K562 treated with DMSO at 1 percent for 12 hours (cell line): ENCODE measurements around the gene RAP1GAP. TPM values are rescaled to one million over a fixed set of nuclear protein-coding genes. Genes with fewer than 3 reads are reported as not detected.

Experiments
- total RNA-seq: library from RNA; unstranded; fragments of 300-600 nt; gene quantifications from 2 replicates; pipeline ENCODE4 v1.2.3, GENCODE V29; 2022; ENCODE audit not compliant: insufficient read depth

RAP1GAP gene
- total RNA-seq: 19.1 and 32.4 TPM in 2 replicates

GRCh38 chr1:21669258-21670058 lies at the start of gene RAP1GAP:
RAP1GAP (minus strand) TSS chr1:21669357; CDS start chr1:21620032, 49,325 bp downstream.

Other genes with a start within 250 kb of the RAP1GAP start
- gene NBPF3, start 229.2 kb downstream of the RAP1GAP start, total RNA-seq: 4.1 and 11.8 TPM in 2 replicates
- gene ALPL, start 159.9 kb downstream of the RAP1GAP start, total RNA-seq: not detected in 2 replicates
- 28.1 and 83.4 TPM in 2 replicates for gene USP48, start 113.8 kb upstream of the RAP1GAP start, total RNA-seq
- gene LDLRAD2, start 142.9 kb upstream of the RAP1GAP start, total RNA-seq: 0.48 TPM in 1 of 2 replicates, not detected in the other